ENCODE data around the gene FYN.
A peak's percentile ranks its signal among the peaks of the same experiment; 100 is the strongest.
"Not testable (repeated sequence)": the region's sequence is repeated elsewhere in the genome, so short reads cannot be mapped to it uniquely, and the experiment has no call there.

FYN gene

DNA sequence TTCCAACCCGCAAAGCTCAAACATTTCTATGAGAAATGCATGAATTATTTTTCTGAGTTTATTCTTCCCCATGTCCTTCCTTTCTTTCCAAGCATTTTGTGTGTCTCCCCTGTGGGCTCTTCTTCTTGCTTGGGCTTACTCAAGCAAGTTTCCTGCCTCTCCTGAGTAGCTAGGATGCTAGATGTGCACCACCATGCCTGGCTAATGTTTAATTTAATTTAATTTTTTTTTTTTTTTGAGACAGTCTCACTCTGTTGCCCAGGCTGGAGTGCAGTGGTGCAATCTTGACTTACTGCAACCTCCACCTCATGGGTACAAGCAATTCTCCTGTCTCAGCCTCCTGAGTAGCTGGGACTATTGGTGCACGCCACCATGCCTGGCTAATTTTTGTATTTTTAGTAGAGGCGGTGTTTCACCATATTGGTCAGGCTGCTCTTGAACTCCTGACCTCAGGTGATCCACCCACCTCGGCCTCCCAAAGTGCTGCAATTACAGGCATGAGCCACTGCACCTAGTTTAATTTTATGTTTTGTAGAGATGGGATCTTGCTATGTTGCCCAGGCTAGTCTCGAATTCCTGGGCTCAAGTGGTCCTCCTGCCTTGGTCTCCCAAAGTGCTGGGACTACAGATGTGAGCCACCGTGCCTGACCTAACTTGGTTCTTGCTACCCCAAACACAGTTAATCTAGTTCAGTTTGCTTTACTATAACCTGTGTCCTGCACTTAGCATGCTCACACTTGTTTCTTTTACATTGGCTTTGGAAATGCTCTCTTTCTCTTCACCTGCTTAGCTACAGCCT is 192.2 kb downstream of the FYN start:
- DNase-seq (ENCODE audit: low spot score): not testable (repeated sequence)

DNA sequence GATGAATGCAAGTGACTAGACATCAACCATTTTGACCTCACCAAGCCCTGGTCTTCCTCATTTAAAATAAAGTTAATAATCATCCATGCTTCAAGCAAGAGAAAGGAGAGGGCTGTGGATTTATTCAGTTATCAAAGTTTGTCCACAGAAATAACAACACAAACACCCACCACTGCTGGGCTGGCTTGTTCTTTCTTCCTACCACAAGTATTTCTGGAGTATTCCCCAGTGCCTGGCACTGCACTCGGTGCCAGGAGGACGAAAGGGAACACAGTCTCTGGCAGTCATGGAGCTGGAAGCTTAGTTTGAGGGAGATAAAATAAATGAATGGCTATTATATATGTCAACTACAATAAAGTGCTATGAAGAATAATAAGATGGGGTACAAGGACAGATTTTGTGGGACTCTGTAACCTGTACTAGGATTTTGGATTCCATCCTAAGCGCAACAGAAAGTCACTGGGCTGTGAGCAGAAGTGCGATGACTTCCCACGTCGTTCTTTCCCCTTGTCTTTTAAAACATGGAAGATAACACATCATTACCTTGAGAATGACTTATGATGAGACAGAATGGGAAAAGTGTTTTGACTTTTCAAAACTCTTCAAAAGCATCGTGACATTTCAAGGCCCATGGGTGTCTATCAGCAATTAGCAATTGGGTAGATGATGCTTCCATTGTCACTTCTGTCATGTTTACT is 193.1 kb downstream of the FYN start:
- DNase-seq (ENCODE audit: low spot score): no peak

DNA sequence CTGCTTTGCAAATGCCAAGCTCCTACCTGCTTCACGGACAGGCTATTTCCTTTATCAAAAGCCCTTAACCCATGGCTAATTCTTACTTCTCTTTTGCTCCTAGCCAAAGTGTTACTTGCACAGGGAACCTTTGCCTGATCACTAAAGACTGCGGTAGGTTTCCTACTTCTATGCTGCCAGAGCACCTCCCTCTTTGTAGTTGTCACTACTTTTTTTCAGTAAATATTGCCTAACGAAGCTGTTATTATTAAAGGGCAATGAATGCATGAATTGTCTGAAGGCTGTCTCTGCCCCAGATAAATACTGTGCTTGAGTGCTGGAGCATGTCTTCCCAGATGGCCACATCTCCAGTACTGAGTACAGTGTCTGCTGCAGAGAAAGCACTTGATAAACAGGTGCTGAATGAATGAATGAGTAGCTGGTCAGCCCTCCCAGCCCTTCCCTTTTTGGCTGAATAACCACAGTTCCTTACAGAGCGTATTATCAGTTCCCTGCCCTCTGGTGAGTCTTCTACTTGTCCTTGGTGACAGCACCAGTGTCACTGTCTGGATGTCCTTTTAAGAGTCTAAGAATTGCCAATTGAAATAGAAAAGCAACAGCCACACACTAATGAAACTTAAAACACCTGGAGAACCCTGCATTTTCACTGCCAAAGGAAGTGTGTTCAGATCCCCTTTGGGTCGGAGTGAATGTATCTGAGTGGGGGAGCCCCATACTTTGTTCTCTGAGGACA is 194.0 kb downstream of the FYN start:
- no peak for DNase-seq (ENCODE audit: low spot score)

DNA sequence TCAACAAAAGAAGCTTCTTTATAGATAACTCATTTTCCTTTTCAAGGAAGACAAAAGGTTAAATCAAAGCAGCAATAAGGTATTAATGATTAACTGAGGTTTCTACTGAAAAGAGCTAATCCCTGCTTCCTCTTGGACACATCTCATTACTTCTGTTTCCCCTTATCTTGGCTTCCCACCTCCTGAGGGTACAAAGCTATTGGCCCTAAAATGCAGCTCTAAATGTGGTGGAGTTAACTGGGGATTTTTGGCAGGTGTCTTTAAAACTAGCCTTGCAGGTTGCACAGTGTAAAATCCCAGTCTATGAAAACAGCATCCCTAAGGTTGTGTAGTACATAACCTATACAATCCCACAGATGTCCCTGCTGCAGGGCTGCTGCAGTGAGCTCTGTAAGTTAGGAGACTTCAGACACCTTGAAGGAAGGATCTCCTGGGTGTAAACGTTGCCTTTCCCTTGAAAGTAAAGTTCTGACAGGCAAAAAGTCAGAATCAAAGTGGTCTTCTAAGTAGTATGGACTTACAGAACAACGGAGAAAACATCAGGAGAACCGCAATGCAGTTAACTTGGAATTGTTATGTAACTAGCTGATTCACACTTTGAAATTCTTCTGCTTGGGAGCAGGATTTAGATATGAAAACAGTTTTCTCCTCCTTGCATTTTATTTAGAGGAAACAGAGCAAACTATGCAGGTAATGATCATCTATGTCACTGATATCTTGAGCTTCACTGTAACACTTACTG is 195.8 kb downstream of the FYN start:
- no peak for DNase-seq (ENCODE audit: low spot score)

DNA sequence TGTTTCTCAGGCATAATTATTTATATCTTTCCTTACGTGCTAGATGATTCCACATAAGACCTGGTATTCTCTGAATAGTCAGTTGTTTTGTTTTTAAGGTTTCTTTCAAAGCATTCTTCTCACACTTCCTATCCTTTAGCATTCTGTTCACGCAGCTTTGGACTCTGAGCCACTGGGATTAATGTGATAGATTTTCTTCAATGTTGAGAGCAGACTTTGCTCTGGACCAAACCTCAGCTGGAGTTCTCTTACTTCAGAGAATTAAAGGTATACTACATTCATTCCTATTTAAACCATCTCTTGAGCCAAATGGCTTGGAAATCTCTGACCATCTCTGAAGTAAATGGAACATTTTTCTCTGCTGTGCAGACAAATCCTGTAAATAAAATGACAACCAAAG is 196.9 kb downstream of the FYN start:
- DNase-seq (ENCODE audit: low spot score): no peak

DNA sequence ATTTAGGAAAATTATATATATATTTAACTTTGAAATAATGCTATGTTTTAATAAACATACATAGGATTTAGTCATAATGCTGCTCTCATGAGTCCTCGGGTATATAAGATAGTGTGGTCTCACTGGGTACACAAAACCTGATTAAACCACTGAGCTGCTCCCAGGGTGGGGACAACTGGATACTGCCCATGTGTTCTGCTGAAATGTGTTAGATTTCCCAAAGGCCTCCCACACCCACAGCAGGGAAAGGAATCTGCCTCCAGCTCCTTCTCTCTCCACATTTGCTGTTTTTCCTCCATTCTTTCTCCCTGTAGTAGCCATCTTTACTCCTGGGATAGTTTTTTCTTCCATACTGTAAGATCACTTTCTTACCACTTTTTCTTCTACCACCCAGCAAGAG is 198.4 kb downstream of the FYN start:
- no peak for DNase-seq (ENCODE audit: low spot score)

DNA sequence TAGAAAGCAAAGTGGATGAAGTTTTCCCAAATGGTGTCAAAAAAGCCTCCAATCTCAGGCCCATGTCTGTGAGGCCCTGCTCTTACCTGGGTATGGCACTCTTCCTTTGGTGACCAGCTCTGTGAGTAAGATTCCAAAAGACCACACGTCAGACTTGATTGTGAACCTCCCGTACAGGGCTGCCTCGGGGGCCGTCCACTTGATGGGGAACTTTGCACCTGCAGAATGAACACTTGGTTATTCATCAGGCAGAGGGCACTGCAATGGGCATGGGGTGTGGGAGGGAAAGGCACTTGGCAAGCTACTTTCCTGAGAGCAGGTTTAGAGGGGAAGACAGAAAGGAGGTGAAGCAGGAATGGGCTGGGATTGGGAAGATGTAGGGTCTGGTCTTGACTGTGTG is 198.8 kb downstream of the FYN start:
- DNase-seq (ENCODE audit: low spot score): no peak

DNA sequence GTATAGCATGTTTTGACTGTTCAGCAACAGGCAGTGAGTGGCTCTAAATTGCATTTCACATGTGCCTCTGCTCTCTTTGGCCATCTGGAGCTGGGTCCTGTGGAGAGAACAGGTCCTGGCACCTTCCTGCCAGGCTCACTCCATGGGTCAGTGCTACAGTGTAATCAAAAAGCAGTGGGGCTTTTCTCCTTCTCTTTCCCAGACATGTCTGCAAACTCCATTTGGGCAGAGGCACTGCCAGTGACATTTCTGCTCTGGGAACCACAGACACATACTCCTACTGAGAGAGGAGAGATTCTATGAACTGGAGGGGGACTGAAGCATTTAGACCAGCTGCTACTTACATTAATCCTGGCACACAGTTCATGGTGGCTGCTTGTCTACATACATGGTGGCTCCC is 199.3 kb downstream of the FYN start:
- DNase-seq (ENCODE audit: low spot score): no peak

DNA sequence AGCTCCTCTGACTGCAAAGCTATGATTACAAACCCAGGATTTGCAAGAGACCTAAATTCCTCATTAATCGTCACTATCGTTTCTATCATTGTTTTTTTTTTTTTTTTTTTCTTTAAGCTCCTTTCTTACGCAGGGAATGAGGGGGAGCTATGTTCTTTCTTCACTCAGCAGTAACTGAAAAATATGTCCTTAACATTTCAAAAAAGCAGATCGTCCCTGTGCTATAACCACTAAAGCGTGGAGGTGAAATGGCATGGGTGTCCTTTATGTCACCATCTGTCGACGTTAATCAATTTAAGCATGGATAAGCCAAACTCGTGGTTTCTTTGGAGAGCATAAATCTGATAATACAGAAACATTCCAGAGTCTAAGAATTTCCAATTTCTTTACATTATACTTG is 199.7 kb downstream of the FYN start:
- no peak for DNase-seq (ENCODE audit: low spot score)

DNA sequence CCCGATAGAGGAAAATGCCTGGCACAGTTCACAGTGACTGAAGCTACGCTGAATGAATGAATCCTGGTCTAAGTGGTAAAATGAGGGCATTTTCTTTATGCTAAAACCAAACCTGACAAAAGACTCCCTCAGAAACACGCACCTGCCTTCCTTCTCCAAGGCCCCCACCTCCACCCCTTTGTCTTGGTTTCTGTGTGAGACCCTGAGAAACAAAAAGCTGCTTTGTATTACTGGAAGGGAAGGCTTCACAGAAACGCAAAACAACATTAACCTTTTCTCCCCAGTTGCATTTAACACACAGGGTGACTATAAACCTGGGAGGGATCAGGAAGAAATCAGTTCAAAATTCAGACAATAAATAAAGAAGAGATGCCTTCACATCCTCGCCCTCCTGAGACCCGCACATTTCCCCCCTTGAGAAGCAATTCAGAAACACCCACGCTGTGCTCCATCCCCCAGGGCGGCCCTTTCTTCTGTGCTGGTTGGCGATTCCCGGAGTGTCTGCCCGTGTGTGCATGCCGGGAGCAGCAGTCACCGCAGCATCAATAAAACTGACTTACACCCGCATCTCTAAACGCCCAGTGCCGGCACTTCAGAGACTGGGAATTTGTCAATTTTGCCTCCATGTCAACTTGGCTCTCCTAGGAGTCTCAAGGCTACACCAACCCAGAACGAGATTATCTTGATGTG is 200.3 kb downstream of the FYN start:
- no peak for DNase-seq (ENCODE audit: low spot score)

DNA sequence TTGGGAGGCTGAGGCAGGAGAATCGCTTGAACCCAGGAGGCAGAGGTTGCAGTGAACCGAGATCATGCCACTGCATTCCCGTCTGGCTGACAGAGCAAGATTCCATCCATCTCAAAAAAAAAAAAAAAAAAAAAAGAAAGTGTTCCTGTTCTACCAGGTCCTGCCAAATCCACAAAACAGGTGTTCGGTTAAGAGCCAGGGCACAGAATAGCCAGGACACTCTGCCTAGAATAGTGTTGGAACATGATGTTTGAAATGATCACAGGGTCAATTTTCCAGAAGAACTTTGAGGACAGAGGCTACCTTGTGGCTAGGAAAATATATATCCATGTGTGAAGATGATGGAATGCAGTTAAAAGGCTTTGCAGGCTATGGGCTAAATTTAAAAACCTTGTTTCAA is 203.9 kb downstream of the FYN start:
- no peak for DNase-seq (ENCODE audit: low spot score)

DNA sequence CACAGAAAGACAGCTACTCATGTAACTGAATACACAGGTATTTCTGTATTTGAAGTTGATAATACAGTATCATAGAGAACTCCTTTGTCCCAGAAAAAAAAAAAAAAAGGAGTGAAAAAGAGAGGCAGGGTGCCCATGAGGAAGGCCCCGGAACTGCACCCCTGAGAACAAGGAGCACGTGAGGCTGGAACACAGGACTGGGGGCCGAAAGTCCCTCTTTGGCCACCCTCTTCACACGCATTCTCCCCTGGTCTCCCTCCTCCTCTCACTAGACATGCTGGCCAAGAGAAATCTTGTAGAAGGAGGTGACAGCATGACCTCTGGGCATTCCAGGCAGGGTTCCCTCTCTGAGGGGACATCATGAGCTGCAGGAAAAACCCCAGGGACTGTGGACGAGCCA is 204.8 kb downstream of the FYN start:
- no peak for DNase-seq (ENCODE audit: low spot score)

DNA sequence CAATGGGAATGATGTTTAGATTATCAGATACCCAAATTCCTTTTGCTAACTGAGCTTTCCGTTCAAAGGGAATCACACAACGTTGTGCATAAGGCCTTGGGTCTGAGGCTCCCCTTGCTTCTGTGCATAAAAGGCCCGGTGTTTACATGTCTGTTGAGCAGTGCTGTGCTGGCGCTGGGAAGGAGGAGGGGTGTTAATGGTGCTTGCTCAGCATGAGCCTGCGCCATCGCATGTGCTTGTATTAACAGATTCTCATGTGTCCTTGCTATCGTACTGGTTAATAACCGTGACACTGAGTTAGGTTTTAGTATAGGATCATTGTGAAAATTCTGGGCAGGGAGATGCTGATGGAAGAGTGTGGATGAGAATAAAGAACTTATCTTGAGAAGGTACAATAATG is 205.3 kb downstream of the FYN start:
- no peak for DNase-seq (ENCODE audit: low spot score)

DNA sequence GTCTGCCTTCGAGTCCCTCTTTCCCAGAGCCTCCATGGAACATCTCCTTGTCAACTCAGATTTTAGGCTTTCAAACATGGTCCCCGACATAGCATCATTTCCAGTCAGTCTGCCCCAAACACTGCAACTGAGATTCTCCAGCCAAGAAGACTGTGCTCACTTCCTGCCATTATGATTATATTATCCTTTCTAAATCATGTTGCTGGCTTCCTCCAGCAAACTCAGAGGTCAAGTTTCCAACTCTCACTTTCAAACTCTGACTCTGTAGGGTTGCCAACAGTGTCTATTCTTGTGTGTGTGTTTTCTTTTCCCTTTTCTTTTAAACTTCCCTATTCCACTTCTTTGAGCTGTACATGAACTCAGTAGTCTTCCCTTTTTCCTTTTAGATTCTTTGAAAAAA is 206.4 kb downstream of the FYN start:
- no peak for DNase-seq (ENCODE audit: low spot score)

DNA sequence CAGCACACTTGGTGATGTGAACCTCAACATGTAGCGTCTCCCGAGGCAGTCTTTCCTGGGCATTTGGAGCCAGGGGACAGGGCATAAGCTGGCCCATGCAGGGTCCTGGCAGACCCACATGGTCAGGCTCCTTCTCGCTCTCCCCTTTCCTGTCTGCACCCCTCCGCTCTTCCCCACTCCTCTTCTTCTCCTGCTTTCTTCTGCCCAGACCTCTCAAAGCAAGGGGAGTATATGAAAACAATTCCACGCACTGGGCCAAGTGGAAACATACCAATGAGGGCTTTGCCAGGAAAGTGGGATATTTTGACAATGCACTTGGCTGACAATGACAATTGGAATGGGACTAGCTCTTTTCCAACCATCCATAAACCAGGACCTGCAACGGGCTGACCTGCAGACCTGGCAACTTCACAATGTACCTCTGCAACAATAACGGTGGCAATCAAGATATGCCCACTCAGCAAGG is 208.7 kb downstream of the FYN start:
- no peak for DNase-seq (ENCODE audit: low spot score)

DNA sequence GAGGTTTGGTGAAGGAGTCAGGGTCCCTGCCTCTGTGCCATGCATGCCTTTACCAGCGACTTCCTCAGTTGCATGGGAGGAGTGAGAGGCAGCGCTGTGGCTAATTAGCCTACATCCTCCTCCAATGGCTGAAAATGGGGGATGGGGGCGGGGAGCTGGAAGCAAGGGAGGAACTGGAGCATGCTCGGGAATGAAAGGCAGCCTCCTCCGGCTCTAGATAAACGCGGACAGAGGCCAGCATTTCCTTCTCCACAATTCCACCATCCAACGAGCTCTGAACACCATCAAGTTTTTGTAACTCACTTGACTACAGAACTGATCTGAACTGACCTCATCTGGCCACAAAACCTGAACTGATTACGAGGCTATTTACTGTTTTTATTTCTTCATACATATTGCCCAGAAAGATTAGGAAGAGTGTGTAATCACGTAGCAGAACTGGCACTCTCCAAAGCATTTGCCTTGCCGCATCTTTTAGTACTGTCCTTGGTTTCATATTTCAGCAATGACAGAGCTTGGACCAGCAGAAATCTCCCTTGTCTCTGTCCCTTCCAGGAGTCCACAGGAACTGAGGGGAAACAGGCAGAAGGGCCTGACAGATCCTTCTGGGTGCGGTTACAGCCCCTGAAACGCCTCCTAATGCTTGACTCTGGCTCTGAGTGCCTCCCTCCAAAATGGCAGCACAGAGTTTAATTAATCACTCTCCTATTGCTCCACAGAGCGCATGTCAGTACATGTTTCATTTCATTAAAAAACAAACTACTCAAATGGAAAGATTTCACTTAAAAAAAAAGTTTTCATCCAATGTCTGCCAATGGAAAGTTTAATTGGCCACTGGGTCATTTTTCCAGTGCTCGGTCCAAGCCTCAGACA is 209.3 kb downstream of the FYN start:
- peak; percentile 88 for DNase-seq (ENCODE audit: low spot score)

DNA sequence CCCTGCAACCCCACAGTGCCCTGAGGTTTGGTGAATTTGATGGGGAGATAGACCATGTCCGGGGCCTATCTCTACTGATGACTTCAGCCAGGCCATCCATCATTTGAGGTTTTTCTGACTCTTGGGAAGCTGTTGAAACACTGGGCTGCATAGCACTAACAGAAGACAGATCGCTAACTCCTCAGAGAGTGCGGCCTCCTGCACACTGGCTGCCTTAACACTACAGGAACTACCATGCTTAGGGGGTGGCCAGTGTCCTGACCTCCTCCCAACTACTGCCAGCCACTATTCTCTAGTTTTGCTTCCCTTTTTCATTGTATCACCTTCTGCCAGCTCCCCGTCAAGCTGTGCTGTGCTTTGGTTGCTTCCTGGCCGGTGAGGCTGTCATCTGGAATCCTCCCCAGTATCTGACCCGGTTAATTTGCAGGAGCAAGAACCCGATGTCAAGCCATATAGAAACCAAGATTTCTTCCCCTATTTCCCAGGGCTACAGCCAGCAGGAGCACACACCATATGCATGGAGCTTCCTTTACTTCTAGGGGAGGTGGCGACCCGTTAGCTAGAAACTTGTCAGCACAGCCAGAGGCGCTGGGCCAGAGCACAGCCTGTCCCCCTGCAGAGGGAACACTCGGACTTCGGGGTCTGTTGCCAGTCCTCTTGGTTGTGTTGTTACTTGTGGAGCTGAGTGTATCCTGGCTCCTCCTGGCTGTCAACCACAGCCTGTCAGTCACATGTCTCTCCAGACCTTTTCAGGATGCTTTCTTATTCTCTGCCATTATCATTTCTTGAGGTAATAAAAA is 210.3 kb downstream of the FYN start:
- no peak for DNase-seq (ENCODE audit: low spot score)

DNA sequence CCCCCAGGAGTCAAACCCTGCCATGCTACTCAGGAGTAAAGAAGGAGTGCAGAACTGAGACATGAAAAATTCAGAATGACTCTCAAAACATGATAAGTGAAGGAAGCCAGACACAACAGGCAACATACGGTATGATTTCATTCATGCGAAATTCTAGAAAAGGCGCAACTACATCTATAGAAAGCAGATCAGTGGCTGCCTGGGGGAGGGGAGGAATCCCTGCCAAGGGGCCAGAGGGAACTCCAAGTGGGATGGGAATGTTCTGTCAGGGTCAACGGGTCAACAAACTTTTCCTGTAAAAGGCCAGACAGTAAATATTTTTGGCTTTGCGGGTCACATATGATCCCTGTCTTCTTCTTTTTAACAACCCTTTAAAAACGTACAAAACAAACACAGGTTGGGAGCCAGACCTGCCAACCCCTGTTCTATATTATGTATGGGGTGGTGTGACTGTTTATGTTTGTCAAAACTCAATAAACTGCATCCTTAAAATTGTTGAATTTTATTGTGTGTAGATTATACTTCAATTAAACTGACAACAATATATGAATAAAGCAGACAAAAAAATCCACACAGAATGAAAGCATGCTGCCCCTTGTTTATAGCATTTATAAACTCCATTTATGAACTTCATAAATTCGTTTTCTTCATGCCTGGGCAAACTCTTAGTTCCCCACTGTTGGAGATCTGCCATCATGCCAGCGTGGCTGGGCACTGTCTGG is 211.0 kb downstream of the FYN start:
- no peak for DNase-seq (ENCODE audit: low spot score)

DNA sequence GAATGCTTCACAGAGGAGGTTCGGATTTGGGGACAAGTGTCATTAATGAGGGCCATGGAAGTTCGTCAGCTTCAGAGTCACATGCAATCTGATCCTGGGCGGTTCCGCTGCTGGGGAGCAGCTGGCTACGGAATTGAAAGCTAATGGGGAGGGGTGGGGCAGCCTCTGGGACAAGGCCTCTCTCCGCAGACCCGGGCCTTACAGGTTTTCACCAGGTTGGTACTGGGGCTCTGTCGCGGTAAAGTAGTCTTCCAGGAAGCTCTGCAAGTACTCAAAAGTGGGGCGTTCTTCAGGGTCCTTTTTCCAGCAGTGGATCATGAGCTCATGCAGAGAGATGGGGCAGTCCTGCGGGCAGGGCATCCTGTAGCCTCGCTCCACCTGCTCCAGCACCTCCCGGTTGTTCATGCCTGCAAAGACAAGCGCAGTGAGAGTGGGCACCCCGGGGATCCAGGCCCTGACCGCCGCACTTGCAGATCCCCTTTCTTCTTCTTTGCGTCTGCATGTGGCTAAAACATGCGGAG is 211.7 kb downstream of the FYN start:
- peak; percentile 74 for DNase-seq (ENCODE audit: low spot score)

Measured in ecto neural progenitor cell (in vitro differentiated cells).